AG04450 (cell line): ENCODE results near the gene SOX9. TPM values are rescaled to one million over a fixed set of nuclear protein-coding genes. Genes with fewer than 3 reads are reported as not detected.

ENCODE experiments used
- CTCF ChIA-PET: fragments of 300-600, 350-600 bp; formaldehyde crosslinking; extraction: SDS; loops from one replicate; lab custom pipeline; 2022; ENCODE audit warnings: antibody characterized with exemption, inconsistent platforms; lab: Charles Lee
- POLR2A ChIA-PET: fragments of 350-600 bp; formaldehyde crosslinking; extraction: SDS; loops from one replicate; lab custom pipeline; 2021; ENCODE audit warnings: antibody characterized with exemption, inconsistent platforms; lab: Yijun Ruan, JAX
- DNase-seq: peaks from one replicate; pipeline ENCODE4 v3.0.0-alpha.2; 2011; ENCODE audit warnings: low read depth, low spot score
- H3K27ac ChIP-seq: one replicate; pipeline ENCODE4 v1.5.1; 2012; ENCODE audit warnings: low read depth, low read length, control low read depth
- H3K27me3 ChIP-seq: one replicate; pipeline ENCODE4 v1.6.0; 2012; ENCODE audit warnings: low read length; ENCODE audit not compliant: control insufficient read depth, insufficient read depth
- H3K4me3 ChIP-seq: 2 replicates; pipeline ENCODE4 v1.5.1; 2011; ENCODE audit warnings: mild to moderate bottlenecking, low read depth, low read length, control low read depth
- H3K9me3 ChIP-seq: 2 replicates; pipeline ENCODE4 v1.5.1; 2012; ENCODE audit warnings: low read length; ENCODE audit not compliant: control insufficient read depth, insufficient read depth
- polyA plus RNA-seq: library from polyadenylated mRNA; depleted of rRNA; stranded (reverse); fragments of >200 nt; gene quantifications from 2 replicates; pipeline ENCODE4 v1.2.3, GENCODE V29; 2011
- TF ChIP-seq, protein P1 (sequence below): IDR thresholded peaks from 2 replicates; pipeline ENCODE4 v1.5.1; 2011; ENCODE audit warnings: low read depth, low read length, control low read depth, inconsistent platforms

The SOX9 gene
- polyA plus RNA-seq, 1 experiment: 5.5 TPM

DNA sequence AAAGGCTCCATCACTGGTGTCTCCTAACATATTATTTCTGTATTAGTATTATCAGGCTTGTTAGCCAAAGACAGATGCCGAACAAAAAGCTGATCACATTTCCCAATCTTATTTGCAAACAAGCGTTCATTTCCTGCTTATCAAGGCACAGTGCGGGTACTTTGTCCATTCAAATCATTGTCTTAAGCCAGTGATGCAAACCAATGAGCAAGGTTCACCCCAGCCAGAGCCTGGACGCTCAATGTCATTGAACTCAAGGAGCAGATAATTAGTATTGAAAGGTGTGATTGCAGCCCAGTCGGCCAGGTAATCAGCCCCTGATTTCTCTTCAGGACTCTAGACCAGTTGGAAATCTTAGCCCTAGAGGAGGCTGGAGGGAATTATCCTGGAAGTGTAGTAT is 20.4 kb upstream of the SOX9 start:
- no peaks in the 10 kb centered on the region for H3K27me3 ChIP-seq
- TF ChIP-seq, protein P1, sequence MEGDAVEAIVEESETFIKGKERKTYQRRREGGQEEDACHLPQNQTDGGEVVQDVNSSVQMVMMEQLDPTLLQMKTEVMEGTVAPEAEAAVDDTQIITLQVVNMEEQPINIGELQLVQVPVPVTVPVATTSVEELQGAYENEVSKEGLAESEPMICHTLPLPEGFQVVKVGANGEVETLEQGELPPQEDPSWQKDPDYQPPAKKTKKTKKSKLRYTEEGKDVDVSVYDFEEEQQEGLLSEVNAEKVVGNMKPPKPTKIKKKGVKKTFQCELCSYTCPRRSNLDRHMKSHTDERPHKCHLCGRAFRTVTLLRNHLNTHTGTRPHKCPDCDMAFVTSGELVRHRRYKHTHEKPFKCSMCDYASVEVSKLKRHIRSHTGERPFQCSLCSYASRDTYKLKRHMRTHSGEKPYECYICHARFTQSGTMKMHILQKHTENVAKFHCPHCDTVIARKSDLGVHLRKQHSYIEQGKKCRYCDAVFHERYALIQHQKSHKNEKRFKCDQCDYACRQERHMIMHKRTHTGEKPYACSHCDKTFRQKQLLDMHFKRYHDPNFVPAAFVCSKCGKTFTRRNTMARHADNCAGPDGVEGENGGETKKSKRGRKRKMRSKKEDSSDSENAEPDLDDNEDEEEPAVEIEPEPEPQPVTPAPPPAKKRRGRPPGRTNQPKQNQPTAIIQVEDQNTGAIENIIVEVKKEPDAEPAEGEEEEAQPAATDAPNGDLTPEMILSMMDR: no peak
- ChIA-PET CTCF (interaction anchor here (0.7 to 1.4 kb wide), 2 partner anchors 456 to 1333 kb away, joined by 3 read pairs; no protein-coding TSS in a partner anchor), POLR2A (interaction anchor here (0.5 to 0.9 kb wide), 2 partner anchors 20 to 61 kb away, joined by 3 to 4 read pairs; partner anchors contain the start of gene SOX9)
- no peak for DNase-seq
- no peaks in the 10 kb centered on the region for H3K9me3 ChIP-seq
- no peak overlapping the region for H3K27ac ChIP-seq
- no peak overlapping the region for H3K4me3 ChIP-seq

DNA sequence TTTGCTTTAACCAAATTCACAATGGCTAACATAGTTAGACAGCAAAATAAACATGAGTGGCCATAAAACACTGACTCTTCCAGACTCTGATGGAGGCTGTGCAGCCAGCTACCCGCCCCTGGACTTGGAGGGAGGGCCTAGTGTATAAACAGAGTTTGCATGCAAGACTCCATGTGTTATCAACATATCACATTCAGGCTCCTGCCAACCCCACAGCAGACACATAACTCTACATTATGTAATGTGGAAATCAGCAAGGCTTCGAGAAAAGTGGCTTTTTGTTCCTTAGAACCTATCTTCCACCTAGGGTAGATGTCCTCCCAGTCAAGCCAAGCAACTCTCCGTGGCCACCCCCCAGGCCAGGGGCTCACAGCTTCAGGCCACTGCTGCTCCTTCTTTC is 19.3 kb upstream of the SOX9 start:
- Histone ChIP-seq H3K27me3 (no peaks in the 10 kb centered on the region), H3K27ac (no peak overlapping the region), H3K4me3 (no peak overlapping the region), H3K9me3 (no peaks in the 10 kb centered on the region)
- DNase-seq: no peak
- ChIA-PET CTCF (interaction anchor here (1.4 kb wide), 1 partner anchor 455 kb away, joined by 3 read pairs; no protein-coding TSS in a partner anchor), POLR2A (no interaction called here)
- TF ChIP-seq, protein P1: no peak

DNA sequence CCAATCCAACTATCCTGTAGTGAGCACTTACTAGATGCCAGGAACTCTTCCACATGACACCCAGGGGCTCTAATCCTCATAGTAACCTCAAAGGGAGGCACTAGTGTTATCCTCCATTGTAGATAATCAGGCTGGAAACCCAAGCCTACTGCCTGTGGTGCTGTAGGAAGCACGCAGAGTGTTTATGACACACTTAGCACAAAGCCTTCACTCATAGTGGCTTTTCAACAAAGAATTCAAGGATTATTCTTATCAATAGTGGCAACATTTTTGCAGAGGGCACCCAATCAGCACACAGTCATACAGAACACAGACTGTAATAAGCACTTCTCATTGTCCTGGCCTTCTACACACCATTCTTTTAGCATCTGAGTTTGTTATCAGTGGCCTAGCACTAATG is 18.5 kb upstream of the SOX9 start:
- Histone ChIP-seq H3K9me3 (no peaks in the 10 kb centered on the region), H3K27ac (no peak overlapping the region), H3K27me3 (no peaks in the 10 kb centered on the region), H3K4me3 (no peak overlapping the region)
- TF ChIP-seq, protein P1: no peak
- DNase-seq: no peak
- POLR2A ChIA-PET: no interaction called here
- CTCF ChIA-PET: no interaction called here

- DNase-seq: no peak
- Histone ChIP-seq H3K27me3 (no peaks in the 10 kb centered on the region), H3K4me3 (no peak overlapping the region), H3K9me3 (no peaks in the 10 kb centered on the region), H3K27ac (no peak overlapping the region)
- POLR2A ChIA-PET: no interaction called here
- CTCF ChIA-PET: no interaction called here
- TF ChIP-seq, protein P1: no peak
Measured at GRCh38 chr17:72104164-72104862, 16.5 kb upstream of the SOX9 start.

GRCh38 chr17:72104863-72105234 is 16.0 kb upstream of the SOX9 start:
- TF ChIP-seq, protein P1: no peak
- DNase-seq: no peak
- no peak overlapping the region for H3K4me3 ChIP-seq
- CTCF ChIA-PET: interaction anchor here (0.6 kb wide), 1 partner anchor 1323 kb away, joined by 3 read pairs; no protein-coding TSS in a partner anchor
- no peak overlapping the region for H3K27ac ChIP-seq
- H3K9me3 ChIP-seq: no peaks in the 10 kb centered on the region
- POLR2A ChIA-PET: no interaction called here
- no peaks in the 10 kb centered on the region for H3K27me3 ChIP-seq
